SIG-M5 (cell line): ENCODE measurements around the gene ILK.

Experiments used
- DNase-seq: peaks from one replicate; lab custom pipeline; 2025; lab: John Stamatoyannopoulos, UW

Gene ILK

DNA sequence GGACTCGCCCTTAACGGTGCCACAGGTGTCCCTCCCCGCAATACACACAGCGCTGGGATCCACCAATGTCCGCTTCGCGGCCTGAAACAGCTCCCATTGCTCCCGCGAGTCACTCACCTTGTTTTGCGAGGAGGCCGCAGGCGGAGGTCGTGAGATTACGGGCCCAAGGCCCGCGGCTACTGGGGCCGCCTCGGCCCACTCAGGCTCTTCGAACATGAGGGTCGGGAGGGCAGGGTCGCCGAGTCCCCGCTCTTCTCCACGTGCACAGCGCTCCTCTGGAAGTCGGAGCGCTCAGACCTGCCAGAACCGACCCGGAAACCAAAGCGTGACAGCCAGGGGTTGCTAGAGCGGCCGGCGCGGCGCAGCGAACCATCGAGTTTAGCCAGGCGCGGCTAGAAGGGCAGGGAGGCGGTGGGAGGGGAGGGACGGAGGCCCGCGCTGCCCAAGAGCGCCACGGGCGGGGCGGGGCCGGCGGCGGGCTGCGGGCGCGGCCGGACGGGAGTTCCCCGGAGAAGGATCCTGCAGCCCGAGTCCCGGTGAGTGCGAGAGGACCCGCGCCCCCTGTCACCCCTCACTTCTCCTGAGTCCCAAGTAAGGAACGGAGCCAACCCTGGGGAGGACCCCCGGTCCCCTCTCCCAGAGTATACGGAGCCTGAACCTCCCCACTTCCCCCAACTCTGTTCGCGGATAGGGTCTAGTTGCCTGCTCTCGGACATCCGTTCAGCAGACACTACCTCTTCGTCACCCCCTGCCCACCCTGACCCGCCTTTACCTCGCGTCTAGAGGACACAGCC lies at the start of gene ILK, which contains the start of gene RRP8:
ILK (plus strand) TSS at position 488 of the 794 bp plus-strand sequence. CDS start 498 bp downstream, outside the sequence.
RRP8 (minus strand) TSS at position 330 of the 794 bp plus-strand sequence; CDS start at position 216, 114 bp downstream.
- DNase-seq: peak; percentile 14

DNA sequence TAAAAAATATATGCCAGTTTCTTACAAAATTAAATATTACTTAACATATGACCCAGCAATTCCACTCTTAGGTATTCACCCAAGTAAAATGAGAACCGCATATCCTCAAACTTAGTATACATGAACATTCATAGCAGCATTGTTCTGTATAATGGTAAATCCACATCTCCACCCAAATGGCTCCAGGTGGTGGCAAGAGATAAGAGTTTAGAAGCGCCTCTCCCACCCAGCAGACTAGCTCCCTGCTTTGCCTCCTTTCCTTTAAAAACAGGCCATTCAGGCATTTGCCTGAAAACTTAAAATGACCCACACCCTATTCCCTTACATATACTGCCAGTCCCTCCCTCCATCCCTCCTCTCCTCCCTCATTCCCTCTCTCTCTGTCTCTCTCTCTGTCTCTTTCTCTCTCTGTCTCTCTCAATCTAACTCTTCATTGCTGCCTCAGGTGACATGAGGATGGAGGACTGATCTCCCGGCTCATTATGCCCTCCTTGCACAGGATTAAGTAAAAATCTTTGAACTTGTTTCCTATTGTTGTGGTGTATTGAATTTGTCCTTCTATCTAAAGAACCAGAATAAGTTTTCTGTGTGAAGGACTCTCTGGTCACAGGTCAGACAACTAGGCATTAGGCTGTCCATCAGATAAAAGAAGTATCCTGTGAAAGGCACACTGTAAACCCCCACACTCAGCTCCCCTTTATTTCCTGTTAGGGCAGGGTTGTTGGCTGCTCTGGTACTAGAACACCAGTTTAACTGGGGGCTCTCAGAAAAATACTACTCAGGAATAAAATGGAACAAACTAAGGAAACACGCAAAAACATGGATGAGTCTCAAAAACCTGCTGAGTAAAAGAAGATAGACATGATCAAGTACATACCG lies 48.5 kb upstream of the ILK start:
- DNase-seq: no peak

DNA sequence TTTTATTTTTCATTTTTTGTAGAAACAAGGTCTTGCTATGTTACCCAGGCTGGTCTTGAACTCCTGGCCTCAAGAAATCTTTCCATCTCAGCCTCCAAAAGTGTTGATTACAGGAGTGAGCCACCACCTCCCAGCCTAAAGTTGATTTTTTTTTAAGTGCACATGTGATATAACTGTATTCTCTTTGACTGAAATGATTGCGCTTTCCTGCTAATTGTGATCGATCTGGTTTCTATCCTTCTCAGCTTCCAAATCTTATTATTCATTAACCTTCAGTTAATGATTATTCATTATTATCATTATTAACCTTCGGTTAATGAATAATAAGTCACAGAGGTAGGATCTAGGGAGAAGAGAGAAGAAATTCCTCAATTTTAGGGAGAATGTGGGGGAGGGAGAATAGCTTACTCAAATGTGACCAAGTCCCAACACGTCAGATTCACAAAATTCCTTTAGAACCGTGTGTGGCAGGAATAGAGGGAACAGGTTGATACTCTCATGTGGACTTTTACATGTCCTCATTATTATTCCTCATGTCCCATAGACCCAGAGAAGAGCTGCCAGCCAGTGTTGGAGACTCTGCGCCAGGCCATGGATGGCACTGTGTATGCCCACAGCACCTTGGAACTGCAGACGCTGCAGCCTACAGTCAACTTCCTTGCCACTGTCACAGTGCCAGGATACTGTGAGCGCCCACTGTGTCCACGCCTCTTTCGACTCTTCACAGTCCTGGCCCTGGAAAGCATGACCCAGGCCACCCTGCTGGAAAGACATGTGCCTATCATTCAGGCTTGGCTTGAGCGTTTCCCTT lies 47.2 kb upstream of the ILK start:
- DNase-seq: no peak

DNA sequence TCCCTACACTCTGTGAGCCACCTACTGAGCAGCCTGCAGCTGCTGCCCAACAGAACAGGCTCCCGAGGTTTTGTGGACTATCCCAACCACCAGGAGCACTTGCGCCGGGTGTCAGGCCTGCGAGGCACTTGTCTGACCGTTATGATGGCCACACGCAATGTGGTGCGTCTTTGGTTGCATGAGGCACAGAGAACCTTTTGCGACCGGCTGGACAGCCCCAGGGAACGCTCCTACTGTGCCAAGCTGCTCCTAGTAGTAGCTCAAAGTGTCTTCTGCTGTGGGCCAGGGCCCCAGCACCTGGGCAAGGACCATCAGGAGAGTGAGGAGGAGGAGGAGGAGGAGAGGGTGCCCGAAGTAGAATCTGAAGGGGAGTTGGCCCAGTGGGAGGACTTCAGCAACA lies 46.5 kb upstream of the ILK start:
- DNase-seq: no peak

DNA sequence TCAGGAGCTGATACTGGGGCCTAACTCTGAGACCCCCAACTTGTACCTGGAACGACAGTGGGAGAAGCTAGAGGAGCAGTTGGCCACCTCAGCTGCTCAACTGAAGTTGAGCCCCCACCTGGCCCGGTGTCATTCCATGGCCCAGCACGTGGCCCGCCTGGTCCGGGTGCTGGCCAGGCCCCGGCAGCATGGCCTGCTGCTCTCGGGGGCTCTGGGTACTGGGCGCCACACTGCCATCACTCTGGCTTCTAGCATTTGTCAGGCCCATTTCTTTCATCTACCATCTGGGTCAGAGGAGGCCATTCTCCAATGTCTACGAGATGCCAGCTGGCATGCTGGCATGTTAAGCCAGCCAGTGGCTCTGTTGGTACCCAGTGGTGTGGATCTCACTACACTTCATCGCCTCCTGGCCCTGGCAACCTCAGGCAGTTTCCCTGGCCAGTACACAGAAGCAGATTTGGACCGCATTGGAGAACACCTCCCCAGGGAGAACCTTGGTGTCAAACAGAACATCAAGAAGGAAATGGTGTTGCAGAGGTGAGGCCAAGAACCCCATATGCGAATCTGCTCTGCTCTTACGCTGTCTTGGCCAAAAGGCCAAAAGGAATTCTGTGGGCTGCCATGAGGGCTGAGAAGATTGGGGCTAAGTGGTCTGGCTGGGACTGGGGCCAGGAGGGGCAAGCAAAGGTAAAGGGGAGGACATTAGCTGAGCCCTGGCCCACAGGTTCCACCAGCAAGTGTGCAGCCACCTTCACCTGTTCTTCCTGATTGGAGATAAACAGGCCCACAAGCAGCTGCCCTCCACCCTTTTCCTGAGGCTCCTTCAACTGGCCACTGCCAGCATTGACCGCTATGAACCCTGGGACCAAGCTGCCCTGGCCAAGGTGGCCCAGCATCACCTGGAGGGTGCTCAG lies 45.6 kb upstream of the ILK start:
- DNase-seq: no peak

DNA sequence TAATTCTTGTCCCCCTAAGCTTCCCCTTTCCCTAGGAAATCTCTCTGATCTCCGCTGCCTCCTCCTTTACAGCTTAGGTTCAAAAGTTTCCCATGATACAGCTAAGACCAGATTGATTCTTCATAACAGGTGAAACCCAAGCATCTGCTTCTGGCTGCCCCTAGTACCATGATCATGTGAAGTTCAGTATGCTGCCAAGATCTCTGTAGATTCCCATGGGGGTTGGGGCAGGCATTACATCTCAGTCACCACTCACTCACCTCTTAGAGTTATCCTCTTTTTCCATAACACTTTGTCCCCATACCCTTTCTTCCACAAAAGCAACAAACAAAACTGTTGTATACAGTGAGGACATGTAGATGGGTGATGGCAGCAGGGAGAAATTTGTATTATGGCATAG lies 44.2 kb upstream of the ILK start:
- DNase-seq: no peak

DNA sequence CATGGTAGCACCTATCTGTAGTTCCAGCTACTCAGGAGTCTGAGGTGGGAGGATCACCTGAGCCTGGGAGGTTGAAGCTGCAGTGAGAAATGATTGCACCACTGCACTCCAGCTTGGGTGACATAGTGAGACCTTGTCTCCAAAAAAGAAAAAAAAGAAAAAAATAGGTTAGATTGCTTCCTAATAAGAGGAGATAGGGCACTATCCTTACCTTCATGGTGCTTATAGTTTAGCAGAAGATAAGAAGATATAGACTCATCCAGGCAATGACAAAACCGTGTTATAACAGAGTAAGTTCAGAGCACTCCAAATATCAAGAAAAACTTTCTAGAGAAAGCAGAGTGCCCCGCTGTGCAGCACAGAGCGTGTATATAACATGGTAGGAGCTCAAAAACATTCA lies 42.3 kb upstream of the ILK start:
- no peak for DNase-seq

DNA sequence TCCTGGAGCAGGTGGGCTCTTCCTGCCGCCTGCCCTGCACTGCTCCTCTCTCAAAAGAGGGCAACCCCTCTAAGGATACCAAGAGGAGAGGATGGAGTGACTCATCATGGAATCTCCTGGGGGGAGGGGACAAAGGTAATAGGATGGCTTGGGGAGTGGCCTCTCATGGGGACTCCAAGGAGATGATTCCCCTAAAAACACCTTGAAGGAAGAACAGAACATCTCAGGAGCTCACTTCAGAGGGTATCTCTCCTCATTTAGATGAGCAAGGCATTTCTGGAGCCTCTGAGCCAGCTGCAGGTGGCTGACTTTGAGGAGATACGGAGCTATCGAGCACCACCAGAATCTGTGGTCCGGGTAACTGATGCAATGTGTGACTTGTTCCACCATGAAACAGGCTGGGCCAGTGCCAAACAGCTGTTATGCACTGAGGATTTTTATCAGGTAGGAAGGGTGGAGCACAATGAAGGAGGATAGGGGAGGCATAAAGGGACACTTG lies 40.4 kb upstream of the ILK start:
- no peak for DNase-seq

DNA sequence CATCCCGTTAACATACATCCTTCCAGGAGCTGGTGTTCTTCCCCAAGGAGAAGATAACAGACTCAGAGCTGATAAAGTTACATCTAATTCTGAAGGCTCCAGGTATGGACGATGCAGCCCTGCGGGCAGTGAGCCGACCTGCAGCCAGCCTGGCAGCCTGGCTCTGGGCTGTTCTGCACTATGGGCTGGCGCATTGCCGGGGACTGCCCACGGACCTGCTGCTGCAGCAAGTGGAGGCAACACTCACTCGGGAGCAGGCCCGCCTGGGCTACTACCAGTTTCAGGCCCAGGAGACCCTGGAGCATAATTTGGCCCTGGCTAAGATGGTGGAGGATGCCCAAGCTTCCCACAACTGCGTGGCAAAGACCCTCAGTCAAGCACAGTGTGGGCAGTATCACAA lies 39.9 kb upstream of the ILK start:
- DNase-seq: no peak

DNA sequence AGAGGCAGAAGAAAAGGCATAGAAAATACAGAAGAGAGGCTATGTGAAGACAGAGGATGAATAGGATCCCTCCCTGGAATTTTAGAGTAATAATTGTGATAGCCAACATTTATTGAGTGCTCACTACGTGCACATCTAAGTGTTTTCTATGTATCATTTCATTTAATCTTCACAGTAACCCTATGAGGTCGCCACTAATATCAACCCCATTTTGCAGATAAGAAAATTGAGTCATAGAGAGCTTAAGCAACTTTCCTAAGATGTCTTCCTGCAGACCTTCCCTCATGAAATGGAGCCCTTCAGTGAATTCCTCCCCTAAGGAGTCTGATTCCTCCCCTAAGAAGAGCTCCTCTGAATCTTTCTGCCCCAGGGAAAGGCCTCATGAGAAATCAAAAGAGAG lies 38.2 kb upstream of the ILK start:
- DNase-seq: no peak

DNA sequence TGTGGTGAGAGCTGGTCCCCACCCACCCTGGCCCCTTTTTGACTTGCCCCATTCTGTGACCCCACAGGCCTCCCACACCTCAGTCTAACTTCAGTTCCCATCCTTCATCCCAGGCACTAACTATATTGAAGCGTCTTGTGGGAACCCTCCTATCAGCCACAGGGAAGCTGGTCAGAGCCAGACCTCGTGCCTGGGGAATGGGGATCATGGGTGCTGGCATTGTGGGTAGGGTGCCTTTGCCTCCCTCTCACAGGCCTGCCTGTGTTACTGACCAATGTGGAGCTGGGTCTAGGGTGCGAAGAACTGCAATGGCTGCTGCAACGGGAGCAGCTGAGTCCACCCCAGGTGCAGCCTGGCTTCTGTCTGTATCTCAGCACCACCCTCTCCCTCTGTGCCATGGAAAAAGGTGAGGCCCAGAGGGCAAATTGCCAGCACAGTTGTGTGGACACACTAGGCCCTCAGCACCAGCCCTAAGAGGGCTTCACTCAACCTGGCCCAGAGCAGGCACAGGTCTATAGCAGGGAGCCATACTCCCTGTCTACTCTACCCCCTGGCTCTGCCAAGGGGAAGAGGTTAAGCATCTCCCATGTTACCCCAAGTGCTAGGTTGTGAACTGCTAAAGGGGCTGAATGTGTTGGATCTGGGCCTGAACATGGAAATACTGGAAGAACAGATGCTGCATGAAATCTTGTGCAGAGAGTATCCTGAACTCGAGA lies 37.4 kb upstream of the ILK start:
- no peak for DNase-seq

DNA sequence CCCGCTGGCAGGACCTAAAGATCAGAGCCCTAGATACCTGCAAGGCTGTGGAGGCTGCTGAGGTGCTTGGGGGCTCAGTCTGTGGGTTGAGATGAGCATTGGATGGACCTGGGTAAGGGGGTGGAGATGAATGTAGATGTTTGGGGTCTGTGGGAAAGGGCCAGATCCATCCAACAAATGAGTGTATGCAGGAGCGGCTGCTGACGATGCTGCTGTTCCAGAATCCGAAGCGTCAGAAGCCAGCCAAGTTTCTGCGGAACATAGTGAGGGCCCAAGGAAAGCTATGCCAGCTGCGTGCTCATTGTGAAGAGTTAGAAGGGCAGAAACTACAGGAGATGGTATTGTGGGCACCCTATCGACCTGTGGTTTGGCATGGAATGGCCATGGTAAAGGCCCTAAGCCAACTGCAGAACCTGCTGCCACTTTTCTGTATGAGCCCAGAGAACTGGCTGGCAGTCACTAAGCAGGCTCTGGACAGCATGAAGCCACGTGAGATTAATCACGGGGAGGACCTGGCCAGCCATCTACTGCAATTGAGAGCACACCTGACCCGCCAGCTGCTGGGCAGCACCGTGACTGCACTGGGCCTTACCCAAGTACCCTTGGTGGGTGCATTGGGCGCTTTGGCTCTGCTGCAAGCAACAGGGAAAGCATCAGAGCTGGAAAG lies 36.7 kb upstream of the ILK start:
- DNase-seq: no peak

DNA sequence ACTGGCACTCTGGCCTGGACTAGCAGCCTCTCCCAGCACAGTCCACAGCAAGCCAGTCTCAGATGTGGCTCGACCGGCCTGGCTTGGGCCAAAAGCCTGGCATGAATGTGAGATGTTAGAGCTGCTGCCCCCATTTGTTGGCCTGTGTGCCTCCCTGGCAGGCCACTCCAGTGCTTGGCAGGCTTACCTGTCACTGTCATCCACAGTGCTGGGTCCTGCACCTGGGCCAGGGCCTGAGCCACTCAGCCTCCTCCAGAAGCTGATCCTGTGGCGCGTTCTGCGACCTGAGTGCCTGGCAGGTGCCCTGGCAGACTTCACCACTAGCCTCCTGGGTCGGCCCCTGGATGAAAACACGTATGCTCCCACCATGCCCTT lies 36.2 kb upstream of the ILK start:
- no peak for DNase-seq

DNA sequence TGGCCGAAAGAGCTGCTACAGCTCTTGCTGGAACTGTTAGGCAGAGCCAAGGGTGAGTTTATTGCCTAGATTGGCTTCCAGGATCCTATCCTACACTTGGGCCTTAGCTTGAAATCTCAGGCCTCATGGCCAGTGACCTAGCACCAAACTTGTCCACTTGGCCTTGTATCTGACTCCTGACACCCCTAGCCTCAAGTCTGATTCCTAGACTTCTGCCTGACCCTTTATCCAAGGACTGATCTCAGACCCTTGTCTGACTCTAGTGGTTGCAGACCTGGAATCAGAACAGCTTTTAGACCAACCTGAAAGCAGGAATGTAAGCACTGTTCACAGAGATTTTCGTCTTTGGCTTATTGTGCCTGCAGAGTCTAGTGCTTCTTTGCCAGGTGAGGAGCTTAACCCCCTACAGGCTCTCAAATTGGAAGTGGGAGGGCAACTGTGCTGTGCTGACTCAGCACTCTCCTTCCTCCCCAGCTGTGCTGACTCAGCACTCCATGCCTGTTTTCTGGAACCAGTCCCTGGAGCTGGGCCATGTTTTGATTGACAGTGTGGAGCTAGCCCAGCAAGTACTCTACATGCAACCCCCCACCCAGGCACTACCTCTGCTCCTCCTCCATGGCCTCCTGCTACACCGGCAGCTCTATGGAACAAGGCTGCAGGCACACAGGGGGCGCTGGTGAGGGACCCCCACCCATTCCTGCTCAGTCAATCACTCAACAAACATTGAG lies 35.2 kb upstream of the ILK start:
- DNase-seq: no peak

DNA sequence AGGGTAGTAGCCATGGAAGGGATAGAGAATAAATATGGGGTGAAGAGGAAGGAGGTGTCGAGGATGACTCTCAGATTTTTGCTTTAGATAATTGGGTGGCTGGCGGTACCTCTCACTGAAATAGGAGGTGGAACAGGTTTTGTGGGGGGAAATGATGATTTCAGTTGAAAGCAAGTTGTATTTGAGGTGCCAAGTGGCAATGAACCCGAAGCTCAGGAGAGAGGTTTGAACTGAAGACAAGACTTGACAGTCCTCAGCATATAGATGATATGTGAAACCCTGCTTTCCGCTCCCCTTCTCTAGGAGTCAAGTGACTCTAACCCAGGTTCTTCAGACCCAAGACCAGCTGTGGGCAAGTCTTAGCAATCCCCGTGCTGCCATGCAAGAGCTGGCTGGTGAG lies 33.9 kb upstream of the ILK start:
- no peak for DNase-seq

DNA sequence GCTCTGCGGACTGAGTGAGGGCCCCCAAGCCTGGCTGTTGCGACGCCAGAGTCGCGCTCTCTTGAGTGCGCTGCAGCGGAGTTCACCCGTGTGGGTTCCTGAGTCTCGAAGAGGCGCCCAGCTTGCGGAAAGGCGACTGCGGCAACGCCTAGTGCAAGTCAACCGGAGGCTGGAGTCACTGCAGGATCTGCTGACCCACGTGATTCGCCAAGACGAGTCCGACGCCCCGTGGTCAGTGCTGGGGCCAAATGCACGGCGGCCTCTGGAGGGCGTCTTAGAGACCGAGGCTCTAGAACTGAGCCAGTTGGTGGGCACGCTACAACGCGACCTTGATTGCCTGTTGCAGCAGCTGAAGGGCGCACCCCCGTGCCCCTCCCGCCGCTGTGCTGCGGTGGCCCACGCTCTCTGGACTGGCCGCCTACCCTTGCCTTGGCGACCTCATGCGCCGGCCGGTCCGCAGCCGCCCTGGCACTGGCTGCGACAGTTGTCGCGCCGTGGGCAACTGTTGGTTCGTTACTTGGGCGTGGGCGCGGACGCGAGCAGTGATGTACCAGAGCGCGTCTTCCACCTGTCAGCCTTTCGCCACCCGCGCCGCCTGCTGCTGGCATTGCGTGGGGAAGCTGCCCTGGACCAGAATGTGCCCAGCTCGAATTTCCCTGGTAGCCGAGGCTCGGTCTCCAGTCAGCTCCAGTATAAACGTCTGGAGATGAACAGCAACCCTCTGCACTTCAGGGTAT lies 32.7 kb upstream of the ILK start:
- DNase-seq: no peak

DNA sequence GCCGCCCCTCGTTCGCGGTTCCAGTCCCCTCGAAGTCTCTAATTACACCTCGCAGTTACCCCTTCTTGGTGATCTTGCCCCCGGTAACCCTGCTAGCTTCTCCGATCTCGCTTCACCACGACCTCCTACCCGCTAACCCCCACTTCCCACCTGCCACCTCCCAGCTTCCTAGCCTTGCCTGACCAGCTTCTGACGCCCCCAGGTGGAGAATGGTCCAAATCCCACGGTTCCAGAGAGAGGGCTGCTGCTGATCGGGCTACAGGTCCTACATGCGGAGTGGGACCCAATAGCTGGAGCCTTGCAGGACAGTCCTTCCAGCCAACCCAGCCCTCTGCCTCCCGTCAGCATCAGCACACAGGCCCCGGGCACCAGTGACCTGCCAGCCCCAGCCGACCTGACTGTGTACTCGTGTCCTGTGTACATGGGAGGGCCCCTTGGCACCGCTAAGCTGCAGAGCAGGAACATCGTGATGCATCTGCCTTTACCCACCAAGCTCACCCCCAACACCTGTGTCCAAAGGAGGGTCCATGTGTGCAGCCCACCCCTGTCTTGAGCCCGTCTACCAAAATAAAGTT lies 32.1 kb upstream of the ILK start:
- DNase-seq: no peak

DNA sequence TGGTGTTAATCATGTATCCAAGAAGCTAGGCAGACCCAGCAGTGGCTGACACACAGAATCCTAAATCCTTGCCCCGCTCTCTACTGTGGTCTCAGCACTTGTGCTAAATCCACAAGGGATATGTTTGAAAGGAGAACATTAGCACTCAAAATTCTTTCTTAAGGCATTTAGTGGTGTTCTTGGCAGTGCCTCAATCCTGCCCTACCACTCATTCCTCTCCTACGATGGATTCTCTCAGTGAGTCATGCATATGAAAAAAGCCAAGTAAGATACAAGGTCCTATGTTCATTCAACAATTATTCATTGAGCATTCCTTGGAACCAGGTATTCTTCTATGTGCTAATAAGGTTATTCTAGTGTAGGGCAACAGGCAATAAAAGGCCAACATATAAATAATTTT lies 31.4 kb upstream of the ILK start:
- DNase-seq: no peak
